GM23338 (cell line): ENCODE results near the gene RASEF. TPM values are rescaled to one million over a fixed set of nuclear protein-coding genes. Genes with fewer than 3 reads are reported as not detected.

Experiments
- ATAC-seq: fragments of 200-7000 bp; cut with Tn5 transposase; 3 replicates; pipeline ENCODE4 v1.9.1; 2020
- DNase-seq: peaks from one replicate; pipeline ENCODE4 v3.0.0-alpha.2; 2015; ENCODE audit warnings: low spot score
- H2AFZ ChIP-seq: fragments of 200-600 bp; sonication (generic); 2 replicates; pipeline ENCODE4 v1.8.0; 2016; ENCODE audit warnings: antibody characterized with exemption, mild to moderate bottlenecking, moderate library complexity
- H3F3A ChIP-seq: fragments of 200-600 bp; sonication (generic); replicated peaks from 2 replicates; pipeline ENCODE4 v1.8.0; 2017; ENCODE audit warnings: antibody characterized with exemption, mixed run types, low read depth
- H3K27ac ChIP-seq: fragments of 200-600 bp; sonication (generic); 2 replicates; pipeline ENCODE4 v1.6.1; 2016; ENCODE audit warnings: low read depth
- H3K27me3 ChIP-seq: fragments of 200-600 bp; sonication (generic); 2 replicates; pipeline ENCODE4 v1.8.0; 2016; ENCODE audit warnings: mild to moderate bottlenecking, mixed run types, moderate library complexity; ENCODE audit not compliant: insufficient read depth
- H3K36me3 ChIP-seq: fragments of 200-600 bp; sonication (generic); 2 replicates; pipeline ENCODE4 v1.8.0; 2016; ENCODE audit warnings: mild to moderate bottlenecking; ENCODE audit not compliant: insufficient read depth
- H3K4me1 ChIP-seq: fragments of 200-600 bp; sonication (generic); 2 replicates; pipeline ENCODE4 v1.8.0; 2016; ENCODE audit warnings: mild to moderate bottlenecking, moderate library complexity; ENCODE audit not compliant: insufficient read depth
- H3K4me2 ChIP-seq: fragments of 200-600 bp; sonication (generic); 2 replicates; pipeline ENCODE4 v1.7.1; 2017; ENCODE audit warnings: mixed run types
- H3K4me3 ChIP-seq: fragments of 200-600 bp; sonication (generic); 2 replicates; pipeline ENCODE4 v1.6.1; 2016; ENCODE audit warnings: mixed run types
- H3K79me2 ChIP-seq: fragments of 200-600 bp; sonication (generic); replicated peaks from 2 replicates; pipeline ENCODE4 v1.8.0; 2017; ENCODE audit warnings: mild to moderate bottlenecking; ENCODE audit not compliant: insufficient read depth
- H3K9me2 ChIP-seq: fragments of 200-600 bp; sonication (generic); 2 replicates; pipeline ENCODE4 v1.8.0; 2017; ENCODE audit not compliant: insufficient read depth
- H4K20me1 ChIP-seq: fragments of 200-600 bp; sonication (generic); replicated peaks from 2 replicates; pipeline ENCODE4 v1.8.0; 2017; ENCODE audit warnings: mild to moderate bottlenecking; ENCODE audit not compliant: insufficient read depth
- H3K27ac Mint-ChIP-seq: 2 replicates; pipeline ENCODE4 v1.8.0; 2020; ENCODE audit warnings: inconsistent platforms, mild to moderate bottlenecking, moderate library complexity, mixed read lengths
- H3K27me3 Mint-ChIP-seq: 3 replicates; pipeline ENCODE4 v1.8.0; 2022; ENCODE audit warnings: low read depth, mild to moderate bottlenecking, moderate library complexity, mixed read lengths, inconsistent platforms; ENCODE audit not compliant: insufficient read depth, poor library complexity
- H3K36me3 Mint-ChIP-seq: 3 replicates; pipeline ENCODE4 v1.8.0; 2021; ENCODE audit warnings: low read depth, mild to moderate bottlenecking, inconsistent platforms, moderate library complexity, mixed read lengths
- H3K4me1 Mint-ChIP-seq: 3 replicates; pipeline ENCODE4 v1.8.0; 2020; ENCODE audit warnings: mild to moderate bottlenecking, inconsistent platforms, mixed read lengths
- H3K4me3 Mint-ChIP-seq: 3 replicates; pipeline ENCODE4 v1.8.0; 2021; ENCODE audit warnings: moderate library complexity, mild to moderate bottlenecking, inconsistent platforms, mixed read lengths
- H3K9me3 Mint-ChIP-seq: 3 replicates; pipeline ENCODE4 v1.8.0; 2020; ENCODE audit warnings: moderate library complexity, mild to moderate bottlenecking, inconsistent platforms, mixed read lengths
- CREB1 ChIP-seq: fragments of 250-450 bp; sonication (Bioruptor Pico); IDR thresholded peaks from 2 replicates; pipeline ENCODE4 v1.5.0; 2020; ENCODE audit warnings: low read depth, mild to moderate bottlenecking, moderate library complexity
- EZH2 ChIP-seq: fragments of 200-600 bp; sonication (generic); IDR thresholded peaks from one replicate; pipeline ENCODE4 v1.8.0; 2017; ENCODE audit warnings: antibody characterized with exemption, mild to moderate bottlenecking, low read depth; ENCODE audit not compliant: unreplicated experiment
- JUNB ChIP-seq: IDR thresholded peaks from one replicate; pipeline ENCODE4 v1.6.1; 2016; ENCODE audit warnings: antibody characterized with exemption; ENCODE audit not compliant: unreplicated experiment
- NANOG ChIP-seq: IDR thresholded peaks from 2 replicates; pipeline ENCODE4 v1.6.1; 2016; ENCODE audit warnings: antibody characterized with exemption, borderline replicate concordance
- ZNF331 ChIP-seq: fragments of 250-450 bp; sonication (Bioruptor Pico); IDR thresholded peaks from 2 replicates; pipeline ENCODE4 v1.5.0; 2020; ENCODE audit warnings: low read depth, mild to moderate bottlenecking, moderate library complexity
- polyA plus RNA-seq: library from polyadenylated mRNA; unstranded; fragments of >200 nt; fragmentation: Nextera tagmentation; extraction: Ambion mirVana; gene quantifications from 2 replicates; pipeline ENCODE4 v1.2.1, GENCODE V29; 2016
- total RNA-seq: library from RNA; depleted of rRNA; stranded (reverse); fragments of >200 nt; shearing (Covaris generic); gene quantifications from 2 replicates; pipeline ENCODE4 v1.2.3, GENCODE V29; 2014
- TF ChIP-seq, protein P1 (sequence below): fragments of 250-450 bp; sonication (Bioruptor Pico); IDR thresholded peaks from 2 replicates; pipeline ENCODE4 v1.5.0; 2020; ENCODE audit warnings: mild to moderate bottlenecking, moderate library complexity
- TF ChIP-seq, protein P2 (sequence below), 2 experiments: fragments of 200-600 bp in 1 of 2; sonication (generic) in 1 of 2; conservative IDR thresholded peaks; 2 replicates each; pipeline versions ENCODE4 v1.5.1 to v1.6.1; 2016 to 2017; ENCODE audit warnings: antibody characterized with exemption in 2 of 2, low read depth in 2 of 2, mild to moderate bottlenecking in 2 of 2, moderate library complexity in 1 of 2

RASEF gene
- total and polyA plus RNA-seq, 2 experiments from 2014 or later: 3.6 to 10.4 TPM

DNA sequence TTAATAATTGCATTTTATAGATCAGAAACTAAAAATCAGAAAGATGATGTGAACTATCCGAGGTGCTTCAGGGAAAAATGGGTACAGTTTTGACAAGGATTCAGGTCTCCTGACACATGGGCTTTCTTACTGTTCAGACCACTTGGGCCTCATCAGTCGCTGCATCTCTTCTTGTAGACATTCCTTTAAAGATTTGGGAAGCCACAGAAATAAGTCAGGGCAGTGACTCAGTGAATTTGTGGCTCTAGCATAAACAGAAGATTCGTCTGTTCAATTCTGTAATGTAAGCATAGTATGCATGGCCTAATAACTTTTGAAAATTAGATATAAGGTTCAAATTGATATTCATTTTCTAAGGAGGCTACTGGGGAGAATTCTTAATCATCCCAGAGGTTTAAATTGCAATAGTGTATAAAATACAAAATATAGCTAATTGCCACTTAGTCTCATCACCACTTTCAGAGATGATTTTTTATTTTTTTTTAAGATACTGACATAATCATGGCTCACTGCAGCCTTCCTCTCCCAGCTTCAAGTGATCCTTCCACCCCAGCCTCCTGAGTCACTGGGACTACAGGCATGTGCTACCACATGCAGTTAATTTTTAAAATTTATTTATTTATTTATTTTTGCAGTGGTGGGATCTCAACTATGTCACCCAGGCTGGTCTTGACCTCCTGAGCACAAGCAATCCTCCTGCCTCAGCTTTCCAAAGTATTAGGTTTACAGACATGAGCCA lies 48.9 kb downstream of the RASEF start (continued):
- TF ChIP-seq, protein P1, sequence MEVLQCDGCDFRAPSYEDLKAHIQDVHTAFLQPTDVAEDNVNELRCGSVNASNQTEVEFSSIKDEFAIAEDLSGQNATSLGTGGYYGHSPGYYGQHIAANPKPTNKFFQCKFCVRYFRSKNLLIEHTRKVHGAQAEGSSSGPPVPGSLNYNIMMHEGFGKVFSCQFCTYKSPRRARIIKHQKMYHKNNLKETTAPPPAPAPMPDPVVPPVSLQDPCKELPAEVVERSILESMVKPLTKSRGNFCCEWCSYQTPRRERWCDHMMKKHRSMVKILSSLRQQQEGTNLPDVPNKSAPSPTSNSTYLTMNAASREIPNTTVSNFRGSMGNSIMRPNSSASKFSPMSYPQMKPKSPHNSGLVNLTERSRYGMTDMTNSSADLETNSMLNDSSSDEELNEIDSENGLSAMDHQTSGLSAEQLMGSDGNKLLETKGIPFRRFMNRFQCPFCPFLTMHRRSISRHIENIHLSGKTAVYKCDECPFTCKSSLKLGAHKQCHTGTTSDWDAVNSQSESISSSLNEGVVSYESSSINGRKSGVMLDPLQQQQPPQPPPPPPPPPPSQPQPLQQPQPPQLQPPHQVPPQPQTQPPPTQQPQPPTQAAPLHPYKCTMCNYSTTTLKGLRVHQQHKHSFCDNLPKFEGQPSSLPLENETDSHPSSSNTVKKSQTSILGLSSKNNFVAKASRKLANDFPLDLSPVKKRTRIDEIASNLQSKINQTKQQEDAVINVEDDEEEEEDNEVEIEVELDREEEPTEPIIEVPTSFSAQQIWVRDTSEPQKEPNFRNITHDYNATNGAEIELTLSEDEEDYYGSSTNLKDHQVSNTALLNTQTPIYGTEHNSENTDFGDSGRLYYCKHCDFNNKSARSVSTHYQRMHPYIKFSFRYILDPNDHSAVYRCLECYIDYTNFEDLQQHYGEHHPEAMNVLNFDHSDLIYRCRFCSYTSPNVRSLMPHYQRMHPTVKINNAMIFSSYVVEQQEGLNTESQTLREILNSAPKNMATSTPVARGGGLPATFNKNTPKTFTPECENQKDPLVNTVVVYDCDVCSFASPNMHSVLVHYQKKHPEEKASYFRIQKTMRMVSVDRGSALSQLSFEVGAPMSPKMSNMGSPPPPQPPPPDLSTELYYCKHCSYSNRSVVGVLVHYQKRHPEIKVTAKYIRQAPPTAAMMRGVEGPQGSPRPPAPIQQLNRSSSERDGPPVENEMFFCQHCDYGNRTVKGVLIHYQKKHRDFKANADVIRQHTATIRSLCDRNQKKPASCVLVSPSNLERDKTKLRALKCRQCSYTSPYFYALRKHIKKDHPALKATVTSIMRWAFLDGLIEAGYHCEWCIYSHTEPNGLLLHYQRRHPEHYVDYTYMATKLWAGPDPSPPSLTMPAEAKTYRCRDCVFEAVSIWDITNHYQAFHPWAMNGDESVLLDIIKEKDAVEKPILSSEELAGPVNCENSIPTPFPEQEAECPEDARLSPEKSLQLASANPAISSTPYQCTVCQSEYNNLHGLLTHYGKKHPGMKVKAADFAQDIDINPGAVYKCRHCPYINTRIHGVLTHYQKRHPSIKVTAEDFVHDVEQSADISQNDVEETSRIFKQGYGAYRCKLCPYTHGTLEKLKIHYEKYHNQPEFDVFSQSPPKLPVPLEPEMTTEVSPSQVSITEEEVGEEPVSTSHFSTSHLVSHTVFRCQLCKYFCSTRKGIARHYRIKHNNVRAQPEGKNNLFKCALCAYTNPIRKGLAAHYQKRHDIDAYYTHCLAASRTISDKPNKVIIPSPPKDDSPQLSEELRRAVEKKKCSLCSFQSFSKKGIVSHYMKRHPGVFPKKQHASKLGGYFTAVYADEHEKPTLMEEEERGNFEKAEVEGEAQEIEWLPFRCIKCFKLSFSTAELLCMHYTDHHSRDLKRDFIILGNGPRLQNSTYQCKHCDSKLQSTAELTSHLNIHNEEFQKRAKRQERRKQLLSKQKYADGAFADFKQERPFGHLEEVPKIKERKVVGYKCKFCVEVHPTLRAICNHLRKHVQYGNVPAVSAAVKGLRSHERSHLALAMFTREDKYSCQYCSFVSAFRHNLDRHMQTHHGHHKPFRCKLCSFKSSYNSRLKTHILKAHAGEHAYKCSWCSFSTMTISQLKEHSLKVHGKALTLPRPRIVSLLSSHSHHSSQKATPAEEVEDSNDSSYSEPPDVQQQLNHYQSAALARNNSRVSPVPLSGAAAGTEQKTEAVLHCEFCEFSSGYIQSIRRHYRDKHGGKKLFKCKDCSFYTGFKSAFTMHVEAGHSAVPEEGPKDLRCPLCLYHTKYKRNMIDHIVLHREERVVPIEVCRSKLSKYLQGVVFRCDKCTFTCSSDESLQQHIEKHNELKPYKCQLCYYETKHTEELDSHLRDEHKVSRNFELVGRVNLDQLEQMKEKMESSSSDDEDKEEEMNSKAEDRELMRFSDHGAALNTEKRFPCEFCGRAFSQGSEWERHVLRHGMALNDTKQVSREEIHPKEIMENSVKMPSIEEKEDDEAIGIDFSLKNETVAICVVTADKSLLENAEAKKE (CRISPR knock-in tag): no peak
- TF ChIP-seq ZNF331 (no peak), JUNB (no peak)

DNA sequence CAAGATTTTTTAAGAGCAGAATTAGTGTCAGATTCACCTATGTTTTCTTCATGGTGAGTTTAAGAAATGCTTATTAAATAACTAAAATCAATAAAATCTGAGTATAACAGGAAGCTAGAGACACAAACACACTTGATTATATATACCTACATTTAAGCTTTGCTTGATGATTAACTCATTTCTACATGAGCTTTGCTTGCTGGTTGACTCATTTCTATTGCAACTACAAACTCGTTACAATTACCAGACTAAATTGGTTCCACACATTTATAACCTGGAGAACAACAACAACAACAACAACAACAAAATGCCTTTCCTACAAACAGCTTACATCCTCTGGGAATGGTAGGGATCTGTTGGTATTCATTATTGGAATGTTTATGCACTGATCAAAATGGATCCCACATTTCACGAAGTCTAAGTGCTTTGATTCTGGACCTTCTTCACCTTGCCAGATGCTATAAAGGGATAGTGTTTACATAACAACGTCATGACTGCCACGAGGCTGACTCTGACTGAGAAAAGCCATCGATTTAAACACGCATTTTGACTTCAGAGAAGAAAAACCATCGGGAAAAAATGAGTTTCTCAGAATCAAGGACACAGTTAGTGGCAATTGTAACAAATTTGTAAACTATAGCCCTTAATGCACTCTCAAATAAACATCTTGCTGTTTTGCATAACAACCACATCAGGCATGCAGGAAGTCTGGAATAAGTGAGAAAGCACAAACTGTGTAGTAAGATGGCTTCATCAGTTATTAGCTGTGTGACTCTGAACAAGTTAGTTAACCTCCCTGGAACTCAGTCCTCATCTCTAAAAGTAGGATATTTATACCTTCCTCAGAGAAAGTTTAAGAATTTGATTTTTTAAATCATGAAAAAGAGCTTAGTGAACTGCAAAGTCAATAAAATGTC lies 49.8 kb downstream of the RASEF start:
- no peaks in the 10 kb centered on the region for H3K79me2 ChIP-seq
- no peaks in the 10 kb centered on the region for H3F3A ChIP-seq
- H3K9me3 Mint-ChIP-seq: peaks cover 5% of the 10 kb centered on the region; the same call in 2 of the 3 replicates
- peaks cover 2% of the 10 kb centered on the region; the same call in 1 of the 2 replicates for H3K9me2 ChIP-seq
- no peaks in the 10 kb centered on the region for H3K27me3 ChIP-seq
- no peak overlapping the region for H2AFZ ChIP-seq
- peaks cover 9% of the 10 kb centered on the region for H3K4me1 ChIP-seq
- peak; percentile 28 for DNase-seq
- peaks cover 5% of the 10 kb centered on the region; the same call in 2 of the 3 replicates for H3K36me3 Mint-ChIP-seq
- no peaks in the 10 kb centered on the region for H4K20me1 ChIP-seq
- peaks cover 15% of the 10 kb centered on the region; the same call in 2 of the 3 replicates for H3K4me1 Mint-ChIP-seq
- H3K27ac Mint-ChIP-seq: no peak overlapping the region
- H3K4me2 ChIP-seq: peak overlapping the region; percentile 36
- peaks cover 2% of the 10 kb centered on the region for H3K27me3 Mint-ChIP-seq
- no peak overlapping the region for H3K4me3 ChIP-seq
- no peak for ATAC-seq
- H3K27ac ChIP-seq: no peak overlapping the region
- H3K36me3 ChIP-seq: no peaks in the 10 kb centered on the region
- no peak overlapping the region for H3K4me3 Mint-ChIP-seq
- TF ChIP-seq, protein P2, sequence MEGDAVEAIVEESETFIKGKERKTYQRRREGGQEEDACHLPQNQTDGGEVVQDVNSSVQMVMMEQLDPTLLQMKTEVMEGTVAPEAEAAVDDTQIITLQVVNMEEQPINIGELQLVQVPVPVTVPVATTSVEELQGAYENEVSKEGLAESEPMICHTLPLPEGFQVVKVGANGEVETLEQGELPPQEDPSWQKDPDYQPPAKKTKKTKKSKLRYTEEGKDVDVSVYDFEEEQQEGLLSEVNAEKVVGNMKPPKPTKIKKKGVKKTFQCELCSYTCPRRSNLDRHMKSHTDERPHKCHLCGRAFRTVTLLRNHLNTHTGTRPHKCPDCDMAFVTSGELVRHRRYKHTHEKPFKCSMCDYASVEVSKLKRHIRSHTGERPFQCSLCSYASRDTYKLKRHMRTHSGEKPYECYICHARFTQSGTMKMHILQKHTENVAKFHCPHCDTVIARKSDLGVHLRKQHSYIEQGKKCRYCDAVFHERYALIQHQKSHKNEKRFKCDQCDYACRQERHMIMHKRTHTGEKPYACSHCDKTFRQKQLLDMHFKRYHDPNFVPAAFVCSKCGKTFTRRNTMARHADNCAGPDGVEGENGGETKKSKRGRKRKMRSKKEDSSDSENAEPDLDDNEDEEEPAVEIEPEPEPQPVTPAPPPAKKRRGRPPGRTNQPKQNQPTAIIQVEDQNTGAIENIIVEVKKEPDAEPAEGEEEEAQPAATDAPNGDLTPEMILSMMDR (conservative IDR thresholded peaks at IDR 0.05; ENCODE audit: low read depth in 2 of 2): no peak
- no peak for TF ChIP-seq CREB1 (CRISPR knock-in tag)
- TF ChIP-seq EZH2: no peak
- no peak for TF ChIP-seq NANOG
